Measurements from ENCODE around the gene MOGAT1. TPM values are rescaled to one million over a fixed set of nuclear protein-coding genes. Genes with fewer than 3 reads are reported as not detected.

Gene MOGAT1
- total and polyA plus RNA-seq, 7 donors: not detected

- ATAC-seq (peak; percentile 92 to 97 (median 96)), DNase-seq (peak; percentile 65 to 73)
- no peak for TF ChIP-seq CTCF (IDR thresholded peaks at IDR 0.05)
- WGBS, 3 donors: 4 to 10% (median 6%) methylated on average over 16 of the region's 16 CpGs
- Histone ChIP-seq H3K27me3 (ENCODE audit: insufficient read depth in 3 of 3, low read length in 2 of 3) (no peaks in the 10 kb centered on the region), H3K9me3 (no peaks in the 10 kb centered on the region), H3K4me1 (peaks cover 10% of the 10 kb centered on the region), H3K27ac (peak overlapping the region; percentile 88), H3K4me3 (peak overlapping the region; percentile 53), H3K36me3 (ENCODE audit: insufficient read depth in 1 of 2, low read depth in 1 of 2) (no peaks in the 10 kb centered on the region)
- intact Hi-C loops (cut with DNase I): loop anchor here (2.0 to 10.0 kb wide), 5 partner anchors 85 to 195 kb away; partner anchors contain the start of gene ACSL3 (in 2 of the 2)
Observed at GRCh38 chr2:222709191-222709891, 37.9 kb downstream of the MOGAT1 start.

GRCh38 chr2:222710736-222711135, 39.3 kb downstream of the MOGAT1 start:
- Histone ChIP-seq H3K36me3 (ENCODE audit: insufficient read depth in 1 of 2, low read depth in 1 of 2) (no peaks in the 10 kb centered on the region), H3K27ac (peak overlapping the region; percentile 88), H3K9me3 (no peaks in the 10 kb centered on the region), H3K4me1 (peaks cover 20% of the 10 kb centered on the region), H3K4me3 (no peak overlapping the region), H3K27me3 (ENCODE audit: insufficient read depth in 3 of 3, low read length in 2 of 3) (no peaks in the 10 kb centered on the region)
- WGBS, 3 donors: 77 to 96% (median 90%) methylated on average over 3 of the region's 3 CpGs
- DNase-seq (no peak), ATAC-seq (no peak)
- TF ChIP-seq CTCF (IDR thresholded peaks at IDR 0.05): no peak
- intact Hi-C loops (cut with DNase I): loop anchor here in 1 of 2 donors (5.0 kb wide), 1 partner anchor 42 kb away; no protein-coding TSS in a partner anchor

GRCh38 chr2:222711315-222711940, 40.0 kb downstream of the MOGAT1 start:
- DNase-seq (no peak), ATAC-seq (no peak)
- H3K27me3 ChIP-seq (ENCODE audit: insufficient read depth in 3 of 3, low read length in 2 of 3): no peaks in the 10 kb centered on the region
- H3K9me3 ChIP-seq: no peaks in the 10 kb centered on the region
- H3K36me3 ChIP-seq (ENCODE audit: insufficient read depth in 1 of 2, low read depth in 1 of 2): no peaks in the 10 kb centered on the region
- peaks cover 25% of the 10 kb centered on the region for H3K4me1 ChIP-seq
- WGBS, 3 donors: 86 to 93% (median 91%) methylated on average over 10 of the region's 10 CpGs
- intact Hi-C loops (cut with DNase I): loop anchor here in 1 of 2 donors (5.0 kb wide), 1 partner anchor 41 kb away; no protein-coding TSS in a partner anchor
- peak overlapping the region; percentile 88 for H3K27ac ChIP-seq
- H3K4me3 ChIP-seq: no peak overlapping the region
- no peak for TF ChIP-seq CTCF (IDR thresholded peaks at IDR 0.05)

GRCh38 chr2:222713002-222713401, 41.5 kb downstream of the MOGAT1 start:
- ATAC-seq: no peak
- Histone ChIP-seq H3K4me1 (peaks cover 25% of the 10 kb centered on the region), H3K27me3 (ENCODE audit: insufficient read depth in 3 of 3, low read length in 2 of 3) (no peaks in the 10 kb centered on the region), H3K36me3 (ENCODE audit: insufficient read depth in 1 of 2, low read depth in 1 of 2) (no peaks in the 10 kb centered on the region), H3K4me3 (no peak overlapping the region), H3K9me3 (no peaks in the 10 kb centered on the region), H3K27ac (peak overlapping the region; percentile 85)
- no peak for DNase-seq
- intact Hi-C loops (cut with DNase I): loop anchor here in 1 of 2 donors (5.0 kb wide), 1 partner anchor 39 kb away; no protein-coding TSS in a partner anchor
- no peak for TF ChIP-seq CTCF (IDR thresholded peaks at IDR 0.05)
- WGBS, 3 donors: 86 to 93% (median 89%) methylated on average over 3 of the region's 3 CpGs

Data from psoas muscle (tissue), 8 donors.